AML-193 (cell line): ENCODE results near the gene RAB5IF.
"Not testable (repeated sequence)": the region's sequence is repeated elsewhere in the genome, so short reads cannot be mapped to it uniquely, and the experiment has no call there.

Experiments
- DNase-seq, 2 experiments: peaks; one replicate each; lab custom pipeline; 2025; lab: John Stamatoyannopoulos, UW

RAB5IF gene

DNA sequence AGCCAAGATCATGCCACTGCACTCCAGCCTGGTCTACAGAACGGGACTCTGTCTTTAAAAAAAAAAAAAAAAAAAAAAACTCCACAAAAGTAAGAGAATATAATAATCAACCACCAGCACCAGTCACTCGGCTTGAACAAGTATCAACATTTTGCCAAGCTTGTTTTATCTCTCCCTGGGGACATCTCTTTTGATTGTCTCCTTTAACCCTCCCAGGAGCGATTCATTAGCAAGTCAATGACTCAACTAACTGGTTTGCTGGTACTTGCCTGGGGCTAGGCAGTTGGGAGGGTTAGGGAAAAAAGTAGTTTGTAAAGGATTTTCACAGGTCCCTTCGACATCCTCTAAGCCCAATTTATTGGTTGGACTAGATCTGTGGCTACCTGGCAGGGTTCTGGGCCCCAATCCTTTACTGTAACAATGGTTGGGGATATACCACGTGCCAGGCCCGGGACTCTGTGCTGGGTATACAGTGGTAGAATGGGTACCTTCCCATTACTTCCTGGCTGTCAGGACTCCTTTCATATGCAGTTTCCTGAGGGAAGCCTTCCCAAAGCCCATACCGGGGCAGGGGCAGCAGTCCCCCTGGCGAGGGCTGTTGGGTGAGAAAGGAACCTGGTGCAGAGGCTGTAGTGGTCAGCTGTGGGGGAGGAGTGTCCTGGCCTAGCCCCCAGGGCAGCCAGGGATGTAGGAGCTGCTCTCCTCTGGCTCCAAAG, 20.0 kb upstream of the RAB5IF start:
- no peak for DNase-seq

DNA sequence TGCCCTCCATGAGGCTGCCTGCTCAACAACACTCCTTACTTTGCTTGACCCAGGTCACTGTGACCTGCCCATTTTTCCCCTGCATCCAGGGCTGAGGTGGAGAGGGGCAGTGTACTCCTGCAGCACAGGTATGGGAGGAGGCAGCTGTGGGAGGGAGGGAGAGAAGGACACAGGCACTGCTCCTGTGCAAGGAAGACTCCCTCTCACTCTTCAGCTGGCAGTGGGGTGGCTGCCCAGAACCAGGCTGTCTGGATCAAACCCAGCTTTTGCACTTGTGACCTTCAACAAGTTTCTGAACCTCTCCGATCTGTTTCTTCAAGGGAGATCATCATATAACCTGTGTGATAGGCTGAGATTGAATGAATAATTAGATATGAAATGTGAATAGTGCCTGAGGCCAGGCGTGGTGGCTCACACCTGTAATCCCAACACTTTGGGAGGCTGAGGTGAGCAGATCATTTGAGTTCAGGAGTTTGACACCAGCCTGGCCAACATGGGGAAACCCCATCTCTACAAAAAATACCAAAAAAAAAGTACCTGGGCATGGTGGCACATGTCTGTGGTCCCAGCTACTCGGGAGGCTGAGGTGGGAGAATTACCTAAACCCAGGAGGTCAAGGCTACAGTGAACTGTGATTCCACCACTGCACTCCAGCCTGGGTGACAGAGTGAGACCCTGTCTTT, 18.1 kb upstream of the RAB5IF start:
- no peak for DNase-seq

DNA sequence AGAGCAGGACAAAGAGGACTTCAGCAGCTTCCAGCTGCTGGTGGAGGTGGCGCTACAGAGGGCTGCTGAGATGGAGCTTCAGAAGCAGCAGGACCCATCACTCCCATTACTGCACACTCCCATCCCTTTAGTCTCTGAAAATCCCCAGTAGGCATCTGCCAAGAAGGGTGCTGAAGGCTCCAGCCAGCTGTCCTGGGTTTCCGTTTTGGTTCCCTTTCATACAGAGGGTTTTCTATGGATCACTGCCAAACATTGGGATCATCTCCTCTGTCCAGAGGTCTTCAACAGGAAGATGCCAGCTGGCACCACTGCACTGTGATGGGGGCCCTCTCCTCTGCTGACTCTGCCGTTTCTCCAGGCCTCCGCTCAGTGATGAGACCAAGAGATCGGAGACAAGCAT, 14.3 kb upstream of the RAB5IF start:
- DNase-seq, result no peak

DNA sequence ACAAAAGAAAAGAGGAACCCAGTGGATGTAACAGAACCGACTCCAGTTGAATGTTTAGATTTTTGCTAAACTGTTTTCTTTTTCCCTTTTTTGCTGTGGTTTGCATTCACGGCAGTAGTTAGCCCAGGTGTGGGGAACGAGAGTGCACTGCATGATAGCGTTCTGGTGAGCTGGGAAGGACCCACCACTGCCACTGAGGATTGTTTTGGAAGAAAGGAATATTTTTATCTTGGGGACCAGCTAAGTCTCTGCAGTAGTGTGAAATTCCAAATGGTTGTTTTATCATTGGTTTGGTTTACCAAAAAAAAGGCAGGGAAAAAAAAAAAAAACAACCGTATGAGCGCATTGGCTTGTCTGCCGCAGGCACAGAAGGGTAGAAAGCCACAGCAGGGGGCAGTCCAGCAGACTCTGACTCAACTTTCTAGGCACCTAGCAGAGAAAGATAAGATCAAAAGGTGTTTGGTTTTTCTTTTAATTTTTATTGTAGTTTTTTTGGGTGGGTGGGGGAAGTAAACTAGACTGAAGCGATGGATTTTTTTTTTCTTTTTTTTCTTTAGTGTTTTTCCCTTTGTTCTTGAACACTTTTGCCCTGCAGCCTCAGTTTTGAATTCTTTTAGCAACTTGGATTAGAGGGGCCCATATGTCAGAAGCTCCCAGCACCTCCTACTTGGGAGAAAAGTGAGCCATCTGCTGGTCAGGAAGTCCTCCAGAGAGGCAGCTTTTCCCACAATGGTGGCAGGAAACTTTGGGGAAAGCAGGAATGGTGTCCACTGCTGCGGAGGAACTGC, 13.5 kb upstream of the RAB5IF start:
- DNase-seq, result no peak

DNA sequence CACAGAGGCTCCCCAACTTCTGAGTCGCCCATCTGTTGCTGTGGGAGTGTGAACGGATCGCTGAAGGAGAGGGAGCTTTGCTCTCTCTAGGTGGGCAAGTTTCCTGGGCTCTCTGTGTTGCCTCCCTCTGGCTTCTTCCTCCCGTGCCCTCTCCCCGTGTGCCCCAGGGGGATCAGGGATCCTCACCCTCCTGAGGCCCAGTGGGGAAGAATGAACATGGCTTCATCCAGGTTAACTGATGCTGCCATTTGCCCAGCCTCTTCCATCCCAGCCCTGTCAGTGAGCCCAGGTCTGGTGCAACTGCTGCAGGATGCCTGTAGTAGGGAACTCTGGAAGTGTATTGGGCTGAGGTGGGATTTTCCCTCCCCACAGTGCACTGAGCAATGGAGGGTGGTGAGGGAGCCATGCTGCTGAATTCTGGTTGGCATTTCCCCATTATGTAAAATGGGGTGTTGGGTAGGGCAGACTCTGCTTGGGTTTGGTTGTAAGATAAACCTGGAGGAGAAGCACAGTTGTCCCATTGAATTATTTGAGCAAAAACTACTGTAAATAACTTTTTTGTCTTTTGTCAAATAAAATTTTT, 12.1 kb upstream of the RAB5IF start:
- DNase-seq, result no peak

DNA sequence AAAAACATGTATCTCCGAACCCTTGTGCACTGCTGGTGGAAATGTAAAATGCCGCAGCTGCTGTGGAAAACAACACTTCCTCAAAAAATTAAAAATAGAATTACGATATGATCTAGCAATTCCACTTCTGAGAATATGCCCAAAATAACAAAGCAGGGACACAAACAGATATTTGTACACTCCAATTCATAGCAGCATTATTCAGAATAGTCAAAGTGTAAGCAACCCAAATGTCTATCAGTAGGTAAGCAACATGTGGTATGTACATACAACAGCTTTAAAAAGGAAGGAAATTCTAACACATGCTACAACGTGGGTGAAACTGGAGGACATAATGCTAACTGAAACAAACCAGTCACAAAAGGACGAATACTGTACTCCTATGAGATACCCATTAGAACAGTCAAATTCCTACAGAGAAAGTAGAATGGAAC, 5.7 kb upstream of the RAB5IF start:
- DNase-seq, result peak in 1 of 2 experiments; percentile 23

DNA sequence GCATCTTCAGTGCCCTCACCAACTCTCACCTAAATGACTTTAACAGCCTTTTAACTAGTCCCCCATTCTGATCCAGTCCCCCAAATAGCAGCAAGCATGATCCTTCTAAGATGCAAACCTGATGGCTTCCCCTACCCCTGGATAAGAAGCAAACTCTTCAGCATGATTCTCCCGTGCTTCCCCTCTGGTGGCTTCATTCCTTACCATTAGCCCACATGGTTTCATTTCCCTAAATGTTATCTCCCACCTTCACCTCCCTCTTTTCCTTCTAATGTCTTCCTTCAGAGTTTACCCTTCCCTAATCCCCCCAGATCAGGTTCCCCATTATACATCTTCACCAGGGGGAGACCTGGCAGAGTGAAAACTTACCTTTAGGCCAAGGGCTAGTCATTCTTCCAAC, 4.0 kb upstream of the RAB5IF start:
- no peak for DNase-seq

DNA sequence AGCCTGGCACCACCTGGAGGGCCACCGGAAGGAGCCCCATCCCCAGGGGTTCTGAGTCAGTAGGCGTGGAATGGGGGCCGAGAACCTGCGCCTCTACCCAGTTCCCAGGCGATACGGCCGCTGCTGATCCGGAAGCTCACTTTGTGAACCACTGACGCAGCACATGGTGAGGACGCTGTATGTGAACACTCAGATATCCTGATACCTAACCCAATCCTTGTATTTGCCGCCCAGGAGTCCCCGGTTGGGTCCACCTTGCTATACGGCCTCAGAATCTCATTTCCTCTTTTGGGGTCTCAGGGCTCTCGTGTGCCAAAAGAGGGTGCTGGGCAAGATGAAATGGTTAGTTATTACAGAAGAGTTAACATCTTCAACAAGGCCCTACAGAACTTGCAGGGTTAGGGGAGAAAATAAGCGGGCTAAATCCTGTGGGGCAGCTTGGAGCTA, 604 bp upstream of the RAB5IF start:
- peak; percentile 59 to 62 for DNase-seq

DNA sequence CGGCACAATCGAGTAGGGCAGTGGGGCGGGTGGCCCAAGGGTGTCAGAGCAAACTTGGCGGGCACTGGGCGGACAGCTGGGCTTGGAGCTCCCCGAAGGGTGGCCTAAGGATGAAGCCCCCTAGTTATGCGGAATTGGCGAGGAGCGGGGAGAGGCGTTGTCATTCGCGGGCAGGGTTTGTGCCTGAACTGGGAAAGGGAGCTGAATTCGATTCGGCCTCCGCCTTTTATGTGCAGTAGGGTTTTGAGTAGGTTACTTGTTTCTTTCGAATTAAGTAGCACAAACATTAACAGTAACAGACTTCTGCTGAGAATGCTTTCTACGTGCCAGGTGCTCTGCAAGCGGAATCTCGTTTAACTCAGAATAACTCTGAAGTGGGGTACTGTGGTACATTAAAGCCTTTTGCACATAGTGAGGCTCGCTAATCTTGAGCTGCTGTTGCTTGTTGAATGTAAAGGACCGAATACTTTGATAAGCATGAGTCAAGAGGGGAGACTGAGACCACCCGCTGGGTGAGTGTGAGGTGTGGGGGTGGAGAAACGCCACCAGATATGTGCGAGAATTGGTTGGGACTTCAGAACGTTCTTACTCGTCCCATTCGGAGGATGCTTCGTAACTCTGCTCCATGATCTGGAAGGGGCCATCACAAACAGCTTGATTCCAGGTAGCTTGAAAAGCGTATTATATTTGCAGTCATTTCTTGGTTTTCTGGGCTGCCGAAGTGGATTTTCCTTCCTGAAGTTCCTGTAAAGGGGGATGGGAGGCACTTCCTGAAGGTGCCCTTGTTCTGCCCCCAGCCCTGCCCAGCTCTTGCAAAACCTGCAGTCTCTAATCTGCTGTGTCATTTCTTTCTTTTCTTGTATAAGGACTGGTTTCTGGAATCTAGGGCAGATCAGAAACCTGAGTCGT, 833 bp downstream of the RAB5IF start:
- DNase-seq, result peak; percentile 58 to 87

DNA sequence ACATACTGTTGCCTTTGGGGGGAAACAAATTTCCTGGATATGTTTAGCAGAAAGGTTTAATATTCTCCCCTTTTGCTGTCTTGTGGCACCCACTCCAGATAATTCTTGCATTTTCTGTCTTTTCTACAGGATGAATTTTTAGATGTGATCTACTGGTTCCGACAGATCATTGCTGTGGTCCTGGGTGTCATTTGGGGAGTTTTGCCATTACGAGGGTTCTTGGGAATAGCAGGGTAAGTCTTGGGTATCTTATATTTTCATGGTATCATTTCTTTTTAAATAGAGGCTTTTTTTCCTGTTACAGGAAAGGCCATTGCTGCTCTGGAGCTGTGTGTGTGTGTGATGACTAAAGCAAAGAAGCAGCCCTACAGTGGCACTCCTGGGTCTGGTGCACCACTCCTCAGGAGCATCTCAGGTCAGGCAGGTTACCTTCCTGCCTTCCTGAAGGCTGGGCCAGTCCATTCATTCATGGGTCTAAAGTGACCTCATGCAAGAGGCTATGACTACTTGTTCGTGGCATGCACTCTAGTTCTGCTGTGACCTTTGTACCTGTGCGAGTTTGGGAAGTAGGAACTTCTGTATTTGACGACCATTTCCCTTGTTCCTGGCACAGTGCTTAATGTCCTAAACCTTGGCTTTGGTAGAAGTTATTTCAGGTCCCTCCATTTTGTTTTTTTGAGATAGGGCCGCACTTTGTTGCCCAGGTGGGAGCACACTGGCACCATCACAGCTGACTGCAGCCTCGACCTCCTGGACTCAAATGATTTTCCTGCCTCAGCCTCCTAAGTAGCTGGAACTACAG, 2.2 kb downstream of the RAB5IF start:
- DNase-seq, result no peak

DNA sequence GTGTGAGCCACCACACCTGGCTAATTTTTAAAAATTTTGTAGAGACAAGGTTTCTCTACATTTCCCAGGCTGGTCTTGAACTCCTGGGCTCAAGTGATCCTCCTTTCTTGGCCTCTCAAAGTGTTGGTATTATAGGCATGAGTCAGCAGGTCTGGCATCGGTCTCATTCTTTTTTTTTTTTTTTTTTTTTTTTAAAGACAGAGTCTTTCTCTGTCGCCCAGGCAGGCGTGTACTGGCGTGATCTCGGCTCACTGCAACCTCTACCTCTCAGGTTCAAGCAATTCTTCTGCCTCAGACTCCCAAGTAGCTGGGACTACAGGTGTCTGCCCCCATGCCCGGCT, 2.8 kb downstream of the RAB5IF start:
- DNase-seq, result not testable (repeated sequence)

DNA sequence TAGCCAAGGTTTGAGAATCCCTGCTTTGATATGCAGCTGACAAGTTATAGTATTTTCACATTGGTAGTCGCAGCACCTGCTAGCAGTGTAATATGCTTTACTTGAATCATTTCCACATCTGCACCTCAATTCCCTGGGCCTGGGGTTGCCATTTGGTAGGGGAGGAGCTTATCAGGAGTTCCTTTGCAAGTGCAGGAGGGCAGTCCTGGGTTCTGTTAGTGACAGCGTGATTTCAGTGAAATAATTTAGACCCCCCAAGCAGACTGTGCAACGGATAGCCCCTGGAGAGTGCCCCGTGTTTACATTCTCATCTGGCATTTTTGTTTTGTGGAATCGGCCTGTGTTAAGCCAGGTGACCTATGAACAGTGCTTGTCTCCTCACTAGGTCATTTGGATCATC, 6.0 kb downstream of the RAB5IF start:
- DNase-seq, result no peak

DNA sequence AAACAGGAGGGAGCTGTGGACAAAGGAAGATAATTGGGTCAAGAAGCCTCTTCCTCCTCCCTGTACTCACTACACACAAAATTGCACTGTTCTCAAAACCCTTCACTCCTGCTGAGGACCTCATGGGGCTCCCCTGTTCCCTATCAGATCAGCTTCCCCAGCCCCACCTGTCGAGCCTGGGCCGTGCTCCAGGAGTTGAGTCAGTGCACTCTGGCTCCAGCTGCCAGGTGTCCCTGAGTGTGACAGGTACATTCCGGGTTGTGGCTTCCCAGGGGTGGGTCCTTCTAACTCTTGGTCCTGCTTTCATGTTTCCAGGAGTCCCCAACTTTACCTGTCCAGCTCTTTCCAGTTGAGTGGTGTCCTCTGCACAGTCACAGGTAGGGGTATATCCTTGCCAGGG, 8.4 kb downstream of the RAB5IF start:
- no peak for DNase-seq

DNA sequence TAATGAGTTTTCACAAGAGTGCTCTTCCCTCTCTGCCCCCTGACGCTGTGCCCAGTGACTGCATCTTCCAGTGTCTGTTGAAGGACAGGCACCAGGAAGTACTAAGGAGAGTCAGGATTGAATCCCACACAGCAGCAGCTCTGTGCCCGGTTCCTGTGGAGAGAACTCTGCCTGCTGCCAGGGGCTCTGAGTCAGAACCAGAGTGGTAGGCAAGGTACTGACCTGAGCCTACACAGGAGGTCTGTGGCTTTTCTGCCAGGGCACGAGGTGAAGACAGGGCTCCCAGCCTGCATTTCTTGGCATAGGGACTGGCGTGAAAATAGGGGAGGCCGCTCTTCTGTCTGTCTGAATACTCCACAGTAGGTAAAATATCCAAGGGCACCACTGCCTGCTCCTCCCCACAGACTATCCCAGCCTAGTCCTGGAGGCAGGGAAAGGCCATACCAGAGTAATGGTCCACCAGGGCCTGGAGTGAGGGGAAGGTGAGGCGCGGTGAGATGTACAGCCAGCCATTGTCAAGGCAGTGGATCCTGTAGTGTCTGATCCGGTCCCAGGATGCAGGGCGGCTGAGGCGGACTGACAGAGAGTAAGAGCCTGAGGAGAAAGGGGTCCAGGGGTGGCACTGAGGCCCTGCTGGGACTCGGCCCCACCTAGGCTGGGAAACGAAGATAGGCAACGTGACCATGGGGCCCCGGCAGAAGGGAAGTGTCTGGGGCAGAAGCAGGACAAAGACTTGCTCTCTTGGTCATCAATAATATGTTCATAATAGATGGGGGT, 9.4 kb downstream of the RAB5IF start:
- no peak for DNase-seq

DNA sequence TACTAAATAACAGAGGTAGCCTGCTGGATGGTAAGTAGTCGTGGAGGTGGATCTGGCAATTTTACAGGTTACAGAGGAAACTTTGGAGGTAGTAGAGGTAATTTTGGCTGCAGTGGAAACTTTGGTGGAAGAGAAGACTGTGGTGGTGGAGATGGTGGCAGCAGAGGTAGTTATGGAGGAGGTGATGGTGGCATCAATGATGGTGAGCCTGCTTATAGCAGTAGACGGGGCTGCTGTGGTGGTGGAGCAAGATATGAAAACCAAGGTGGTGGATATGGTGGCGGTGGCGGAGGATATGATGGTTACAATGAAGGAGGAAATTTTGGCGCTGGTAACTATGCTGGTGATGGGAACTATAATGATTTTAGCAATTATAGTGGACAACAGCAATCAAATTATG, 15.3 kb downstream of the RAB5IF start:
- no peak for DNase-seq

DNA sequence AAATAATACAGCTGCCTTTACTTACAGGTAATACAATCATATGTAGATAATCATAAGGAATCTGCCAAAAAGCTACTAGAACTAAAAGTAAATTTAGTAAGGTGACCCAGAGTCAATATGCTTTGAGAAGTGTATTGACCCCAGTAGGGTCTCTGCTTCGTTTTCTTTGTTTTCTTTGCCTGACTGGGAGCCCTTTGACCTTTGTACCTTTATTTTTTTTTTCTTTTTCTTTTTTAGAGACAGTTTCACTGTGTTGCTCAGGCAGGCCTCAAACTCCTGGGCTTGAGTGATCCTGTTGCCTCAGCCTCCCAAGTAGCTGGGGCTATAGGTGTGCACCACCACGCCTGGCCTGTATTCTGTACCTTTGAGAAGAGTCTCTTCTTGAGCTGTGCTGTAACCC, 17.9 kb downstream of the RAB5IF start:
- DNase-seq, result no peak

DNA sequence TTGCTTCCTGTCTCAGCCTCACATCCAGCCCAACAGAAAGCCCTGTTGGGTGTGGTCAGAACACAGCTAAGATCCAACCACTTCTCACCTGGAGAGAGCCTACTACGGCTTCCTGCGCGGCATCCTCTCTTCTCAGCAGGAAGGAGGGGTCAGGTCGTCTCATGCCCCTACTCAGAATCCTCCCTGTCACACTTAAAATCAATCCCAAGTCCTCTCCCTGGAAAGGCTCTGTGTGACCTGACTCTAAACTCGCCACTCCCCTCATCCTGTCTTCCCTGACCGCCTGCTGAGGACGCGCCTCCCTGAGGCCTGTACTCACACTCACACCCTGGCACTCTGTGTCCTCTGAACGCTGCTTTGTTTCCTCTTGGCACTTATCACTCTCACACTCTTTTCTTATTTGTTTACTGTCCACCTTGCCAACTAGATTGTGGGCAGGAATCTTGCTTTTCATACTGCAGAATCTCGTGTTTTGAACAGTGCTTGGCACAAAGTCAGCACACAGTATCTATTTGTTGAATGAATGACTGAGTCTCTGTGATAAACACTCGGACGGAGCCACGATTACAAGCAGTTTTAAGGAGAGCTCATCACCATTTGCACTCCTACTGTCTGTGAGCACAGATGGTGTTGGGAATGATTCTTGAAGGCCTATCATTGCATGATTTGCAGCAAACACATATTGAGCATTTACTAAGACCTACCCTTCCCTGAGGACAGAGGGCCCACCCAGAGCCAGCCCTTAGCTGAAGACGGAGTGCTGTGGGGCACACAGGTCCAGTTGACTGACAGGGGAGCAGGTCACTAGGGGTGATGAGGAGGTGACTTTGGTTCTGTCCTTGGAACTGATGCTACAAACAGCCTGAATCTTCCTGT, 18.7 kb downstream of the RAB5IF start:
- DNase-seq, result no peak

DNA sequence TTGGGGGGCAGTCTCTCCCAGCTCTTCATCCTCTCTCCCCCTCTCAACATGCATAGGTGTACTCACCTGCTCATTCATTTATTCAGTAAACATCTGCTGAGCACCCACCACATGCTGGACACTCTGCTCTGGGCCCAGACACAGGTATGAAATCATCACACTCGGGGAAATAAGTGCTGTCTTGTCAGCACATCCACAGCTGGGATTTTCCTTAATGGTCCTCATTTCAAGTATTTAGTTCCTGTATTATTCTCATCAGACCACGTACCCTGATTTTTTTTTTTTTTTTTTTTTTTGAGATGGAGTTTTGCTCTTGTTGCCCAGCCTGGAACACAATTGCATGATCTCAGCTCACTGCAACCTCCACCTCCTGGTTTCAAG, 19.4 kb downstream of the RAB5IF start:
- no peak for DNase-seq

DNA sequence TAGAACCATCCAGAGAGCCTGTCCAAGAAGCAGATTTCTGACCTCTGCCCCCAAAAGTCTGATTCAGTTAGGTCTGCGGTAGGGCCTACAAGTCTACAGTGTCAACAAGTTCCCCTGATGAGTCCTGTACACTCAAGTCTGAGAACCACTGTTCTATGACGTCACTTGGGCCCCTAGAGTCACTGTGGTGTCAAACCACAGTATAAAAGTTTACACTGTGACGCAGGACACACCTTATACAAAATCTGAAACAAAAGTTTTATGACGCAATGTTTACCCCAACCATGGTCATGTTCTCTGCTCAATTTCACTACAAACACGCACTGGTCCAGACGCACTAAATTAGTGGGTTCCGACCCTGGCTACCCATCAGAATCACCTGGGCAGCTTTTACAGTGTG, 22.5 kb downstream of the RAB5IF start:
- DNase-seq, result no peak
